B cell (primary cell): ENCODE measurements around the gene MAFF. TPM values are rescaled to one million over a fixed set of nuclear protein-coding genes. Genes with fewer than 3 reads are reported as not detected.
"Not testable (repeated sequence)": the region's sequence is repeated elsewhere in the genome, so short reads cannot be mapped to it uniquely, and the experiment has no call there.

Experiments used
- ATAC-seq: fragments of 200-7000 bp; cut with Tn5 transposase; one replicate; pipeline ENCODE4 v1.10.0; 2021; ENCODE audit warnings: low read depth, mild to moderate bottlenecking, moderate number of reproducible peaks, moderate library complexity
- CTCF ChIA-PET: fragments of 350-600 bp; sonication (Branson Sonifier 250); formaldehyde crosslinking; loops from one replicate; lab custom pipeline; 2021; ENCODE audit warnings: antibody characterized with exemption, inconsistent platforms; lab: Charles Lee
- POLR2A ChIA-PET: fragments of 350-600 bp; sonication (Branson Sonifier 250); formaldehyde crosslinking; loops from one replicate; lab custom pipeline; 2021; ENCODE audit warnings: antibody characterized with exemption; lab: Charles Lee
- DNase-seq: peaks from one replicate; pipeline ENCODE4 v3.0.0; 2013
- H2AFZ ChIP-seq: 2 replicates; pipeline ENCODE4 v1.6.1; 2012; ENCODE audit warnings: mild to moderate bottlenecking, low read depth, low read length; ENCODE audit not compliant: insufficient read depth, poor library complexity, severe bottlenecking
- H3K27ac ChIP-seq, 2 donors: 1 replicate in 1 of 2; 2 replicates in 1 of 2; pipeline ENCODE4 v1.5.1; 2012 to 2013; ENCODE audit warnings: low read length in 2 of 2, mild to moderate bottlenecking in 2 of 2, moderate library complexity in 1 of 2
- H3K27me3 ChIP-seq, 4 experiments: fragments of 200-600 bp in 1 of 4; sonication (generic) in 1 of 4; replicated peaks in 1 of 4; 1 replicate in 2 of 4; 2 replicates in 2 of 4; pipeline versions ENCODE4 v1.6.1 to v1.7.0; 2013 to 2016; ENCODE audit warnings: low read length in 3 of 4, mild to moderate bottlenecking in 2 of 4, mixed read lengths in 1 of 4, moderate library complexity in 1 of 4; ENCODE audit not compliant: insufficient read depth in 4 of 4, control insufficient read depth in 3 of 4; ENCODE audit errors: control extremely low read depth in 1 of 4
- H3K36me3 ChIP-seq, 2 experiments: replicated peaks in 1 of 2; 1 replicate in 1 of 2; 2 replicates in 1 of 2; pipeline versions ENCODE4 v1.6.1 to v1.7.1; 2013; ENCODE audit warnings: low read length in 1 of 2; ENCODE audit not compliant: insufficient read depth in 2 of 2, control insufficient read depth in 1 of 2; ENCODE audit errors: control extremely low read depth in 1 of 2, extremely low read depth in 1 of 2
- H3K4me1 ChIP-seq, 2 donors: fragments of 200-600 bp in 1 of 2; sonication (generic) in 1 of 2; 1 replicate in 1 of 2; 2 replicates in 1 of 2; pipeline versions ENCODE4 v1.5.1 to v1.6.1; 2013 to 2017; ENCODE audit warnings: low read length in 2 of 2; ENCODE audit not compliant: control insufficient read depth in 2 of 2, insufficient read depth in 2 of 2
- H3K4me2 ChIP-seq: replicated peaks from 2 replicates; pipeline ENCODE3; 2012; ENCODE audit warnings: mild to moderate bottlenecking, low read depth, low read length; ENCODE audit not compliant: poor library complexity, severe bottlenecking
- H3K4me3 ChIP-seq, 5 experiments: fragments of 200-600 bp in 1 of 5; sonication (generic) in 1 of 5; 1 replicate in 3 of 5; 2 replicates in 2 of 5; pipeline versions ENCODE4 v1.5.1 to v1.7.0; 2011 to 2016; ENCODE audit warnings: low read length in 4 of 5, mild to moderate bottlenecking in 4 of 5, low read depth in 2 of 5, control low read depth in 1 of 5, moderate library complexity in 1 of 5; ENCODE audit not compliant: insufficient read depth in 1 of 5; ENCODE audit errors: control extremely low read depth in 1 of 5, extremely low read depth in 1 of 5
- H3K79me2 ChIP-seq: fragments of 200-600 bp; sonication (generic); one replicate; pipeline ENCODE4 v1.6.0; 2016; ENCODE audit warnings: low read length; ENCODE audit not compliant: control insufficient read depth, insufficient read depth
- H3K9ac ChIP-seq: fragments of 200-600 bp; sonication (generic); 2 replicates; pipeline ENCODE4 v1.6.1; 2017; ENCODE audit warnings: mild to moderate bottlenecking, low read length, moderate library complexity
- H3K9me3 ChIP-seq, 3 donors: one replicate each; pipeline versions ENCODE4 v1.6.1 to v1.7.1; 2013; ENCODE audit warnings: low read length in 2 of 3; ENCODE audit not compliant: control insufficient read depth in 2 of 3, insufficient read depth in 1 of 3; ENCODE audit errors: control extremely low read depth in 1 of 3
- H4K20me1 ChIP-seq: 2 replicates; pipeline ENCODE4 v1.6.0; 2012; ENCODE audit warnings: mild to moderate bottlenecking, low read length; ENCODE audit not compliant: insufficient read depth, control insufficient read depth, poor library complexity, severe bottlenecking
- H3K27ac Mint-ChIP-seq: one replicate; pipeline ENCODE4 v1.8.0; 2021; ENCODE audit warnings: mixed read lengths
- H3K27me3 Mint-ChIP-seq: one replicate; pipeline ENCODE4 v1.8.0; 2021; ENCODE audit warnings: mixed read lengths
- H3K4me1 Mint-ChIP-seq: one replicate; pipeline ENCODE4 v1.8.0; 2021; ENCODE audit warnings: mixed read lengths
- H3K4me3 Mint-ChIP-seq: one replicate; pipeline ENCODE4 v1.8.0; 2021; ENCODE audit warnings: mixed read lengths
- H3K9me3 Mint-ChIP-seq: one replicate; pipeline ENCODE4 v1.8.0; 2022; ENCODE audit warnings: mixed read lengths; ENCODE audit not compliant: insufficient read depth
- CTCF ChIP-seq: fragments of 200-600 bp; IDR thresholded peaks from one replicate; pipeline ENCODE4 v1.8.0; 2022; ENCODE audit warnings: antibody characterized with exemption, mild to moderate bottlenecking
- EZH2 ChIP-seq: IDR thresholded peaks from 2 replicates; pipeline ENCODE4 v1.6.1; 2012; ENCODE audit warnings: borderline replicate concordance, low read depth, mild to moderate bottlenecking, moderate library complexity, low read length; ENCODE audit not compliant: insufficient read depth, poor library complexity, severe bottlenecking
- WGBS: methylation state at CpG from one replicate; pipeline ENCODE4 v1.1.5; 2013; ENCODE audit warnings: missing lambda C conversion rate; ENCODE audit not compliant: insufficient coverage; 5-methylcytosine and 5-hydroxymethylcytosine counted together
- intact Hi-C: fragments of 100-400 bp; cut with micrococcal nuclease; formaldehyde crosslinking; loops from one replicate; pipeline ENCODE4 v1.10.0; 2022
- polyA plus RNA-seq: library from polyadenylated mRNA; depleted of rRNA; stranded (reverse); fragments of >200 nt; gene quantifications from 2 replicates; pipeline ENCODE4 v1.2.3, GENCODE V29; 2012
- total RNA-seq, 2 donors: library from RNA; stranded (reverse); fragments of 120-200 nt in 1 of 2; gene quantifications; 1 replicate in 1 of 2; 2 replicates in 1 of 2; pipeline versions ENCODE4 v1.2.3 to v1.2.4, GENCODE V29; 2013 to 2022

The MAFF gene
- total and polyA plus RNA-seq, 2 donors (not counting 1 experiment from before 2014, with no cell fraction given), result 5.3 to 18.0 TPM

GRCh38 chr22:38176170-38176741, 25.5 kb upstream of the MAFF start:
- Histone ChIP-seq H3K9ac (no peak overlapping the region), H3K4me1 (peaks cover 29 to 34% of the 10 kb centered on the region in 2 donors), H3K4me3 (no peak overlapping the region), H2AFZ (peak overlapping the region; percentile 42), H3K36me3 (no peaks in the 10 kb centered on the region), H3K27ac (no peak overlapping the region), H4K20me1 (peaks cover 5% of the 10 kb centered on the region), H3K79me2 (peaks cover 34% of the 10 kb centered on the region), H3K27me3 (no peaks in the 10 kb centered on the region), H3K9me3 (no peaks in the 10 kb centered on the region), H3K4me2 (peak overlapping the region; percentile 41)
- TF ChIP-seq CTCF (no peak), EZH2 (no peak)
- H3K27ac Mint-ChIP-seq, result no peak overlapping the region
- ATAC-seq, result peak; percentile 31
- WGBS, result 37% methylated on average over 10 of the region's 14 CpGs
- CTCF ChIA-PET, result interaction anchor here (0.8 to 1.3 kb wide), 2 partner anchors 12 to 27 kb away, joined by 3 read pairs; no protein-coding TSS in a partner anchor
- H3K4me1 Mint-ChIP-seq, result peaks cover 38% of the 10 kb centered on the region
- POLR2A ChIA-PET, result no interaction called here
- peak; percentile 45 for DNase-seq
- no peaks in the 10 kb centered on the region for H3K9me3 Mint-ChIP-seq
- intact Hi-C loops, result no loop called here
- H3K4me3 Mint-ChIP-seq, result no peak overlapping the region
- no peaks in the 10 kb centered on the region for H3K27me3 Mint-ChIP-seq

- no peaks in the 10 kb centered on the region for H3K36me3 ChIP-seq
- Mint-ChIP-seq H3K4me1 (peaks cover 44% of the 10 kb centered on the region), H3K9me3 (no peaks in the 10 kb centered on the region), H3K27me3 (no peaks in the 10 kb centered on the region), H3K27ac (no peak overlapping the region), H3K4me3 (no peak overlapping the region)
- ChIA-PET CTCF (interaction anchor here (1.3 kb wide), 1 partner anchor 13 kb away, joined by 3 read pairs; no protein-coding TSS in a partner anchor), POLR2A (interaction anchor here (0.7 kb wide), 1 partner anchor 11 kb away, joined by 3 read pairs; no protein-coding TSS in a partner anchor)
- H3K79me2 ChIP-seq, result peaks cover 35% of the 10 kb centered on the region
- ATAC-seq, result no peak
- DNase-seq, result no peak
- TF ChIP-seq EZH2, result no peak
- TF ChIP-seq CTCF, result no peak
- H3K4me1 ChIP-seq, result peaks cover 32 to 40% of the 10 kb centered on the region in 2 donors
- H3K4me3 ChIP-seq, result no peak overlapping the region
- no peak overlapping the region for H2AFZ ChIP-seq
- intact Hi-C loops, result no loop called here
- no peaks in the 10 kb centered on the region for H3K27me3 ChIP-seq
- WGBS, result no CpG with 5 or more reads among the region's 4 CpGs
- peaks cover 5% of the 10 kb centered on the region for H4K20me1 ChIP-seq
- H3K9me3 ChIP-seq, result no peaks in the 10 kb centered on the region
- H3K27ac ChIP-seq, result no peak overlapping the region
- no peak overlapping the region for H3K9ac ChIP-seq
- no peak overlapping the region for H3K4me2 ChIP-seq
These were observed 24.8 kb upstream of the MAFF start for GRCh38 chr22:38177044-38177443.

- 93% methylated on average over 6 of the region's 9 CpGs for WGBS
- H3K4me3 ChIP-seq, H3K27ac Mint-ChIP-seq, H3K4me2 ChIP-seq, H3K27me3 ChIP-seq, H3K9me3 Mint-ChIP-seq, H4K20me1 ChIP-seq, H3K27ac ChIP-seq, H2AFZ ChIP-seq, H3K9ac ChIP-seq, ATAC-seq, H3K9me3 ChIP-seq, DNase-seq, H3K4me3 Mint-ChIP-seq, H3K36me3 ChIP-seq, CTCF ChIA-PET, intact Hi-C loops, H3K27me3 Mint-ChIP-seq: not testable (repeated sequence)
- H3K4me1 Mint-ChIP-seq, result peaks cover 45% of the 10 kb centered on the region
- POLR2A ChIA-PET, result interaction anchor here (0.7 kb wide), 1 partner anchor 11 kb away, joined by 3 read pairs; no protein-coding TSS in a partner anchor
- Histone ChIP-seq H3K4me1 (peaks cover 33 to 42% of the 10 kb centered on the region in 2 donors), H3K79me2 (peaks cover 30% of the 10 kb centered on the region)
These were observed 24.2 kb upstream of the MAFF start for GRCh38 chr22:38177571-38177925.
